Lung (tissue), 12 donors: ENCODE data around the gene MRPS10. TPM values are rescaled to one million over a fixed set of nuclear protein-coding genes. Genes with fewer than 3 reads are reported as not detected.
A peak's percentile ranks its signal among the peaks of the same experiment; 100 is the strongest.

Experiments used
- ATAC-seq: fragments of 200-7000 bp; cut with Tn5 transposase; one replicate; pipeline ENCODE4 v1.9.1; 2020; ENCODE audit warnings: moderate number of reproducible peaks; ENCODE audit not compliant: insufficient read depth, low FRiP score
- DNase-seq, 3 donors: peaks; one replicate each; pipeline ENCODE4 v3.0.0-alpha.2; 2013 to 2017
- H3K27ac ChIP-seq, 2 donors: one replicate each; pipeline ENCODE4 v1.5.1; 2013; ENCODE audit warnings: mild to moderate bottlenecking in 2 of 2, moderate library complexity in 2 of 2, control low read depth in 1 of 2, inconsistent platforms in 1 of 2, low read depth in 1 of 2, low read length in 1 of 2
- H3K27me3 ChIP-seq, 3 donors: one replicate each; pipeline ENCODE4 v1.5.1; 2013; ENCODE audit warnings: low read length in 2 of 3; ENCODE audit not compliant: control insufficient read depth in 3 of 3, insufficient read depth in 3 of 3
- H3K36me3 ChIP-seq, 4 donors: one replicate each; pipeline ENCODE4 v1.5.1; 2013; ENCODE audit warnings: low read length in 4 of 4, mild to moderate bottlenecking in 1 of 4, moderate library complexity in 1 of 4; ENCODE audit not compliant: control insufficient read depth in 4 of 4, insufficient read depth in 4 of 4
- H3K4me1 ChIP-seq, 5 donors: one replicate each; pipeline ENCODE4 v1.5.1; 2013; ENCODE audit warnings: low read length in 5 of 5, mild to moderate bottlenecking in 2 of 5, moderate library complexity in 1 of 5; ENCODE audit not compliant: control insufficient read depth in 5 of 5, insufficient read depth in 5 of 5
- H3K4me3 ChIP-seq: one replicate; pipeline ENCODE4 v1.5.1; 2013; ENCODE audit warnings: mild to moderate bottlenecking, control low read depth, moderate library complexity
- H3K9ac ChIP-seq, 2 donors: one replicate each; pipeline ENCODE4 v1.5.1; 2013; ENCODE audit warnings: low read length in 2 of 2, control low read depth in 1 of 2; ENCODE audit not compliant: insufficient read depth in 1 of 2
- H3K9me3 ChIP-seq, 4 donors: one replicate each; pipeline ENCODE4 v1.5.1; 2013; ENCODE audit warnings: low read length in 3 of 4, mild to moderate bottlenecking in 1 of 4, moderate library complexity in 1 of 4; ENCODE audit not compliant: control insufficient read depth in 4 of 4, insufficient read depth in 3 of 4
- WGBS, 2 donors: extraction: QIAGEN DNeasy Blood & Tissue Kit; methylation state at CpG; one replicate each; pipeline ENCODE4 v1.1.7; 2013; 5-methylcytosine and 5-hydroxymethylcytosine counted together
- polyA plus RNA-seq, 2 donors: library from polyadenylated mRNA; stranded (reverse); fragments of 200-250 nt; gene quantifications; one replicate each; pipeline ENCODE4 v1.2.1, GENCODE V29; 2013
- total RNA-seq, 2 donors: library from RNA; depleted of rRNA in 1 of 2; stranded (reverse); fragments of >200 nt in 1 of 2; gene quantifications; one replicate each; pipeline ENCODE4 v1.2.1, GENCODE V29; 2014 to 2021
- TF ChIP-seq, protein P1 (sequence below): IDR thresholded peaks from 2 replicates; pipeline ENCODE4 v1.5.1; 2012; ENCODE audit warnings: mild to moderate bottlenecking; ENCODE audit errors: control extremely low read depth, extremely low read depth
- donor health status: control.
- donor health status: control.
- donor health status: Bipolar disorder and iron deficiency.
- donor health status: healthy.
- donor health status: DM: yes; HTN: yes; CAD: no.

The MRPS10 gene
- total and polyA plus RNA-seq, 4 donors: 19.7 to 26.5 (median 22.5) TPM

GRCh38 chr6:42199106-42199981 lies 18.3 kb downstream of the MRPS10 start:
- Histone ChIP-seq H3K9me3 (no peaks in the 10 kb centered on the region), H3K27ac (peak overlapping the region in 1 of 2 donors; percentile 24), H3K27me3 (no peaks in the 10 kb centered on the region), H3K4me1 (peaks cover 0 to 2% (median 0%) of the 10 kb centered on the region in 5 donors), H3K36me3 (peaks cover 0 to 4% (median 1%) of the 10 kb centered on the region in 4 donors), H3K4me3 (no peak overlapping the region), H3K9ac (no peak overlapping the region)
- DNase-seq (peak in 1 of 3 donors; percentile 14), ATAC-seq (no peak)
- WGBS, 2 donors: 87 to 97% methylated on average over 5 of the region's 5 CpGs
- TF ChIP-seq, protein P1, sequence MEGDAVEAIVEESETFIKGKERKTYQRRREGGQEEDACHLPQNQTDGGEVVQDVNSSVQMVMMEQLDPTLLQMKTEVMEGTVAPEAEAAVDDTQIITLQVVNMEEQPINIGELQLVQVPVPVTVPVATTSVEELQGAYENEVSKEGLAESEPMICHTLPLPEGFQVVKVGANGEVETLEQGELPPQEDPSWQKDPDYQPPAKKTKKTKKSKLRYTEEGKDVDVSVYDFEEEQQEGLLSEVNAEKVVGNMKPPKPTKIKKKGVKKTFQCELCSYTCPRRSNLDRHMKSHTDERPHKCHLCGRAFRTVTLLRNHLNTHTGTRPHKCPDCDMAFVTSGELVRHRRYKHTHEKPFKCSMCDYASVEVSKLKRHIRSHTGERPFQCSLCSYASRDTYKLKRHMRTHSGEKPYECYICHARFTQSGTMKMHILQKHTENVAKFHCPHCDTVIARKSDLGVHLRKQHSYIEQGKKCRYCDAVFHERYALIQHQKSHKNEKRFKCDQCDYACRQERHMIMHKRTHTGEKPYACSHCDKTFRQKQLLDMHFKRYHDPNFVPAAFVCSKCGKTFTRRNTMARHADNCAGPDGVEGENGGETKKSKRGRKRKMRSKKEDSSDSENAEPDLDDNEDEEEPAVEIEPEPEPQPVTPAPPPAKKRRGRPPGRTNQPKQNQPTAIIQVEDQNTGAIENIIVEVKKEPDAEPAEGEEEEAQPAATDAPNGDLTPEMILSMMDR: no peak

- DNase-seq (no peak), ATAC-seq (no peak)
- H3K36me3 ChIP-seq: peaks cover 0 to 2% (median 0%) of the 10 kb centered on the region in 4 donors
- no peaks in the 10 kb centered on the region for H3K9me3 ChIP-seq
- H3K4me1 ChIP-seq: peaks cover 0 to 2% (median 0%) of the 10 kb centered on the region in 5 donors
- no peaks in the 10 kb centered on the region for H3K27me3 ChIP-seq
- H3K9ac ChIP-seq: no peak overlapping the region
- WGBS, 2 donors: 63 to 76% methylated on average over 13 of the region's 13 CpGs
- no peak overlapping the region for H3K4me3 ChIP-seq
- TF ChIP-seq, protein P1: no peak
- H3K27ac ChIP-seq: no peak overlapping the region
These were observed 19.9 kb downstream of the MRPS10 start for GRCh38 chr6:42197555-42198362.

DNA sequence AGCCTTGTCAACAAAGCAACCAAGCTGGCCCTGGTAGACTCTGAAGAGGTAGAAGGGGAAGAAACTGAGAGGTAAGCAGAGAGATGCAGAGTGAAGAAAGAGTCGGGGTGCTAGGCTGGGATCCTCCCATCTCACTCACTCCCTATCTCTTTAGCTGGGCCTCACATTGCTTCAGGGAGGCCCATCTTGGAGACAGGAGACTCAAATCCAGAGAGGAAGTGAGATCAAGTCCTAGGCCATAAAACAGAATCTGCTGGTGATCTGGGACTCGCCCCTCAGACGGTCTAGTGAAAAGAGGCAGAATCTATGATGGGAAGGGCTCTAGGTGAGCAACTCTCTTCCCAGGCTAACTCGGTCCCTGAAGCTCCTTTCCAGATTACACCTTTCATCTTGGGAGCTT lies 22.2 kb downstream of the MRPS10 start:
- TF ChIP-seq, protein P1: no peak
- no peaks in the 10 kb centered on the region for H3K36me3 ChIP-seq
- no peak for ATAC-seq
- DNase-seq: no peak
- 93 to 98% methylated on average over 4 of the region's 4 CpGs for WGBS, 2 donors
- H3K4me3 ChIP-seq: no peak overlapping the region
- H3K9ac ChIP-seq: no peak overlapping the region
- H3K27me3 ChIP-seq: no peaks in the 10 kb centered on the region
- no peaks in the 10 kb centered on the region for H3K9me3 ChIP-seq
- H3K27ac ChIP-seq: no peak overlapping the region
- H3K4me1 ChIP-seq: peaks cover 0 to 5% (median 0%) of the 10 kb centered on the region in 5 donors
